Hypothalamus (tissue), 51 donors: ENCODE data around the gene GSTA4.

Experiments
- DNase-seq, 51 donors: peaks; one replicate each; lab custom pipeline; 2025; lab: John Stamatoyannopoulos, UW

The GSTA4 gene

DNA sequence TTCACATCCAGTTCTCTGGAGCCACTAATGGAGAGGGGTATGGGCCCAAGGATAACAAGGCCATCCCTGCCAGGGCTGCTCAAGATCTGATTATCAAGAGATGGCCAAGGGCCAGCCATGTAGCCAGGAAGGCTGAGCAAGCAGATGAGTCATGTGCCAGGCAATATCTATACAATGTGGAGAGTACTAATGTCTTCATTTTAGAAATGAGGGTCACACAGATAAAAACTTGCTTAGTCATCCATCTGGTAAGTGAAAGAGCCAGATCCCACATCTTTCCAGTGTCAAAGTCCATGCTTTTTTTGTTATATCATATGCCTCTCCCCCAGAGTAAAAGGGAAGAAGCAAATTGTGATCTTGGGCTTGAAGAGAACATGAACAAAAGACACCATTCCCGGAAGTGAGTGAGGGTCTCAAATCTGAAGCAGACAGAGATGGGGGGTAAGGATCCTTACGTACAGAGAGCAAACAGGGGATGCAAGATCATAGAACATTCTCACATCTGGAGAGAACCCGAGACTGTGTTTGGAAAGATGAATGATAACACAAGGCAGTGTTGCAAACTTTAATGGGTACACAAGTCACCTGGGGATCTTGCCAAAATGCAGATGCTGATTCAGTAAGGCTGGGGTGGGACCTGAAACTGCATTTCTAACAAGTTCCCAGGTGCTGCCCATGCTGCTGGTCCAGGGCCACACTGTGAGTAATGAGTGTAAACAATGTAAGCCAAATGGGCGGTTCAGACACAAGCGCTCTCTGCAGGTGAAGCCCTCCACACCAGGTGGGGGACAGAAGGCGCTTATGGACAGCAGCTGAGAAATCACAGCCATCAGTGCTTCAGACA is 65.5 kb downstream of the GSTA4 start:
- DNase-seq = no peak
